GM23338 (cell line): ENCODE results near the gene MEF2A. TPM values are rescaled to one million over a fixed set of nuclear protein-coding genes. Genes with fewer than 3 reads are reported as not detected.

Experiments
- ATAC-seq: fragments of 200-7000 bp; cut with Tn5 transposase; 3 replicates; pipeline ENCODE4 v1.9.1; 2020
- DNase-seq: peaks from one replicate; pipeline ENCODE4 v3.0.0-alpha.2; 2015; ENCODE audit warnings: low spot score
- H2AFZ ChIP-seq: fragments of 200-600 bp; sonication (generic); 2 replicates; pipeline ENCODE4 v1.8.0; 2016; ENCODE audit warnings: antibody characterized with exemption, mild to moderate bottlenecking, moderate library complexity
- H3F3A ChIP-seq: fragments of 200-600 bp; sonication (generic); replicated peaks from 2 replicates; pipeline ENCODE4 v1.8.0; 2017; ENCODE audit warnings: antibody characterized with exemption, mixed run types, low read depth
- H3K27ac ChIP-seq: fragments of 200-600 bp; sonication (generic); 2 replicates; pipeline ENCODE4 v1.6.1; 2016; ENCODE audit warnings: low read depth
- H3K27me3 ChIP-seq: fragments of 200-600 bp; sonication (generic); 2 replicates; pipeline ENCODE4 v1.8.0; 2016; ENCODE audit warnings: mild to moderate bottlenecking, mixed run types, moderate library complexity; ENCODE audit not compliant: insufficient read depth
- H3K36me3 ChIP-seq: fragments of 200-600 bp; sonication (generic); 2 replicates; pipeline ENCODE4 v1.8.0; 2016; ENCODE audit warnings: mild to moderate bottlenecking; ENCODE audit not compliant: insufficient read depth
- H3K4me1 ChIP-seq: fragments of 200-600 bp; sonication (generic); 2 replicates; pipeline ENCODE4 v1.8.0; 2016; ENCODE audit warnings: mild to moderate bottlenecking, moderate library complexity; ENCODE audit not compliant: insufficient read depth
- H3K4me2 ChIP-seq: fragments of 200-600 bp; sonication (generic); 2 replicates; pipeline ENCODE4 v1.7.1; 2017; ENCODE audit warnings: mixed run types
- H3K4me3 ChIP-seq: fragments of 200-600 bp; sonication (generic); 2 replicates; pipeline ENCODE4 v1.6.1; 2016; ENCODE audit warnings: mixed run types
- H3K79me2 ChIP-seq: fragments of 200-600 bp; sonication (generic); replicated peaks from 2 replicates; pipeline ENCODE4 v1.8.0; 2017; ENCODE audit warnings: mild to moderate bottlenecking; ENCODE audit not compliant: insufficient read depth
- H3K9me2 ChIP-seq: fragments of 200-600 bp; sonication (generic); 2 replicates; pipeline ENCODE4 v1.8.0; 2017; ENCODE audit not compliant: insufficient read depth
- H4K20me1 ChIP-seq: fragments of 200-600 bp; sonication (generic); replicated peaks from 2 replicates; pipeline ENCODE4 v1.8.0; 2017; ENCODE audit warnings: mild to moderate bottlenecking; ENCODE audit not compliant: insufficient read depth
- H3K27ac Mint-ChIP-seq: 2 replicates; pipeline ENCODE4 v1.8.0; 2020; ENCODE audit warnings: inconsistent platforms, mild to moderate bottlenecking, moderate library complexity, mixed read lengths
- H3K27me3 Mint-ChIP-seq: 3 replicates; pipeline ENCODE4 v1.8.0; 2022; ENCODE audit warnings: low read depth, mild to moderate bottlenecking, moderate library complexity, mixed read lengths, inconsistent platforms; ENCODE audit not compliant: insufficient read depth, poor library complexity
- H3K36me3 Mint-ChIP-seq: 3 replicates; pipeline ENCODE4 v1.8.0; 2021; ENCODE audit warnings: low read depth, mild to moderate bottlenecking, inconsistent platforms, moderate library complexity, mixed read lengths
- H3K4me1 Mint-ChIP-seq: 3 replicates; pipeline ENCODE4 v1.8.0; 2020; ENCODE audit warnings: mild to moderate bottlenecking, inconsistent platforms, mixed read lengths
- H3K4me3 Mint-ChIP-seq: 3 replicates; pipeline ENCODE4 v1.8.0; 2021; ENCODE audit warnings: moderate library complexity, mild to moderate bottlenecking, inconsistent platforms, mixed read lengths
- H3K9me3 Mint-ChIP-seq: 3 replicates; pipeline ENCODE4 v1.8.0; 2020; ENCODE audit warnings: moderate library complexity, mild to moderate bottlenecking, inconsistent platforms, mixed read lengths
- CREB1 ChIP-seq: fragments of 250-450 bp; sonication (Bioruptor Pico); IDR thresholded peaks from 2 replicates; pipeline ENCODE4 v1.5.0; 2020; ENCODE audit warnings: low read depth, mild to moderate bottlenecking, moderate library complexity
- JUNB ChIP-seq: IDR thresholded peaks from one replicate; pipeline ENCODE4 v1.6.1; 2016; ENCODE audit warnings: antibody characterized with exemption; ENCODE audit not compliant: unreplicated experiment
- NANOG ChIP-seq: IDR thresholded peaks from 2 replicates; pipeline ENCODE4 v1.6.1; 2016; ENCODE audit warnings: antibody characterized with exemption, borderline replicate concordance
- STAT1 ChIP-seq: IDR thresholded peaks from one replicate; pipeline ENCODE4 v1.6.1; 2016; ENCODE audit warnings: antibody characterized with exemption; ENCODE audit not compliant: unreplicated experiment
- ZNF331 ChIP-seq: fragments of 250-450 bp; sonication (Bioruptor Pico); IDR thresholded peaks from 2 replicates; pipeline ENCODE4 v1.5.0; 2020; ENCODE audit warnings: low read depth, mild to moderate bottlenecking, moderate library complexity
- ZNF462 ChIP-seq: fragments of 250-450 bp; sonication (Bioruptor Pico); IDR thresholded peaks from 2 replicates; pipeline ENCODE4 v1.5.0; 2020; ENCODE audit warnings: mild to moderate bottlenecking, moderate library complexity
- polyA plus RNA-seq: library from polyadenylated mRNA; unstranded; fragments of >200 nt; fragmentation: Nextera tagmentation; extraction: Ambion mirVana; gene quantifications from 2 replicates; pipeline ENCODE4 v1.2.1, GENCODE V29; 2016
- total RNA-seq: library from RNA; depleted of rRNA; stranded (reverse); fragments of >200 nt; shearing (Covaris generic); gene quantifications from 2 replicates; pipeline ENCODE4 v1.2.3, GENCODE V29; 2014

Gene MEF2A
- total and polyA plus RNA-seq, 2 experiments from 2014 or later, result 20.3 to 42.3 TPM

GRCh38 chr15:99568625-99569352 lies 3.0 kb downstream of the MEF2A start:
- ATAC-seq (no peak), DNase-seq (peak; percentile 43)
- no peaks in the 10 kb centered on the region for H3K9me2 ChIP-seq
- H3K4me3 Mint-ChIP-seq, result peak overlapping the region; percentile 29; the same call in 2 of the 3 replicates
- H3K36me3 Mint-ChIP-seq, result no peaks in the 10 kb centered on the region
- TF ChIP-seq JUNB (no peak), ZNF331 (CRISPR knock-in tag) (no peak), CREB1 (CRISPR knock-in tag) (no peak), NANOG (no peak), ZNF462 (CRISPR knock-in tag) (no peak), STAT1 (no peak)
- H3K79me2 ChIP-seq, result peaks cover 74% of the 10 kb centered on the region
- H3K4me3 ChIP-seq, result peak overlapping the region; percentile 38
- H3K27me3 ChIP-seq, result no peaks in the 10 kb centered on the region
- peaks cover 40% of the 10 kb centered on the region for H3K4me1 ChIP-seq
- peaks cover 11% of the 10 kb centered on the region; the same call in 1 of the 2 replicates for H4K20me1 ChIP-seq
- H3F3A ChIP-seq, result no peaks in the 10 kb centered on the region; the same call in 1 of the 2 replicates
- no peak overlapping the region for H2AFZ ChIP-seq
- H3K4me1 Mint-ChIP-seq, result peaks cover 35% of the 10 kb centered on the region
- peaks cover 6% of the 10 kb centered on the region for H3K27me3 Mint-ChIP-seq
- no peak overlapping the region for H3K27ac Mint-ChIP-seq
- peak overlapping the region; percentile 83 for H3K4me2 ChIP-seq
- H3K36me3 ChIP-seq, result no peaks in the 10 kb centered on the region
- H3K9me3 Mint-ChIP-seq, result no peaks in the 10 kb centered on the region
- H3K27ac ChIP-seq, result no peak overlapping the region
